SU-DHL-6 (cell line): ENCODE measurements around the gene SAT2.

Experiments
- H2AFZ ChIP-seq: fragments of 200-600 bp; sonication (generic); 2 replicates; pipeline ENCODE4 v1.6.1; 2014; ENCODE audit warnings: low read depth, mild to moderate bottlenecking, moderate library complexity, mixed read lengths, antibody characterized with exemption, low read length; ENCODE audit not compliant: severe bottlenecking
- H3F3A ChIP-seq: fragments of 200-600 bp; shearing (Covaris generic); 2 replicates; pipeline ENCODE4 v1.6.0; 2016; ENCODE audit warnings: antibody characterized with exemption, mild to moderate bottlenecking; ENCODE audit not compliant: insufficient read depth
- H3K27ac ChIP-seq: fragments of 200-600 bp; sonication (generic); 2 replicates; pipeline ENCODE4 v1.5.1; 2016; ENCODE audit warnings: low read depth, mild to moderate bottlenecking, low read length, moderate library complexity, mixed read lengths
- H3K27me3 ChIP-seq: fragments of 200-600 bp; sonication (generic), shearing (Covaris generic); 2 replicates; pipeline ENCODE4 v1.6.0; 2014; ENCODE audit warnings: mild to moderate bottlenecking, low read length
- H3K36me3 ChIP-seq: fragments of 200-600 bp; sonication (generic); 2 replicates; pipeline ENCODE4 v1.6.1; 2014; ENCODE audit warnings: mild to moderate bottlenecking, low read length, mixed read lengths
- H3K4me2 ChIP-seq: fragments of 300-600, 200-600 bp; shearing (Covaris generic), sonication (generic); 2 replicates; pipeline ENCODE4 v1.6.0; 2014; ENCODE audit warnings: low read length, low read depth, mild to moderate bottlenecking; ENCODE audit not compliant: poor library complexity, severe bottlenecking
- H3K4me3 ChIP-seq: fragments of 200-600 bp; sonication (generic); 2 replicates; pipeline ENCODE4 v1.5.1; 2014; ENCODE audit warnings: antibody characterized with exemption, low read length, mild to moderate bottlenecking, mixed read lengths; ENCODE audit not compliant: insufficient read depth, poor library complexity, severe bottlenecking
- H3K79me2 ChIP-seq: fragments of 200-600 bp; sonication (generic); 2 replicates; pipeline ENCODE4 v1.6.1; 2014; ENCODE audit warnings: mild to moderate bottlenecking, low read length, moderate library complexity; ENCODE audit not compliant: insufficient read depth
- H3K9ac ChIP-seq: fragments of 200-600 bp; sonication (generic); 2 replicates; pipeline ENCODE4 v1.7.0; 2014; ENCODE audit warnings: mild to moderate bottlenecking, low read length
- H3K9me2 ChIP-seq: fragments of 200-600 bp; sonication (generic); replicated peaks from 2 replicates; pipeline ENCODE4 v1.6.1; 2014; ENCODE audit warnings: low read length; ENCODE audit not compliant: insufficient read depth
- H3K9me3 ChIP-seq: fragments of 200-600 bp; sonication (generic); 2 replicates; pipeline ENCODE4 v1.6.1; 2014; ENCODE audit warnings: low read length, mixed read lengths; ENCODE audit not compliant: insufficient read depth
- H4K20me1 ChIP-seq: fragments of 200-600 bp; sonication (generic); 2 replicates; pipeline ENCODE4 v1.6.1; 2014; ENCODE audit warnings: low read depth, mild to moderate bottlenecking, antibody characterized with exemption, low read length, moderate library complexity, mixed read lengths
- CTCF ChIP-seq: fragments of 200-600 bp; sonication (generic); IDR thresholded peaks from one replicate; pipeline ENCODE4 v1.5.1; 2017; ENCODE audit warnings: antibody characterized with exemption, mild to moderate bottlenecking, low read length, moderate library complexity; ENCODE audit not compliant: insufficient read depth, poor library complexity, severe bottlenecking
- EZH2phosphoT487 ChIP-seq: fragments of 200-600 bp; sonication (generic), shearing (Covaris generic); conservative IDR thresholded peaks from 2 replicates; pipeline ENCODE4 v1.6.1; 2018; ENCODE audit warnings: mild to moderate bottlenecking, antibody characterized with exemption, low read length, moderate library complexity, mixed read lengths

SAT2 gene

GRCh38 chr17:7592422-7593021 lies 35.1 kb downstream of the SAT2 start:
- no peak for TF ChIP-seq CTCF
- TF ChIP-seq EZH2phosphoT487 = no peak
- Histone ChIP-seq H3K4me3 (no peak overlapping the region), H3K27ac (no peak overlapping the region), H3K9me3 (no peaks in the 10 kb centered on the region), H3K36me3 (peaks cover 11% of the 10 kb centered on the region; the same call in 1 of the 2 replicates), H4K20me1 (no peaks in the 10 kb centered on the region), H3F3A (no peaks in the 10 kb centered on the region), H3K9ac (no peak overlapping the region), H2AFZ (no peak overlapping the region), H3K9me2 (no peaks in the 10 kb centered on the region), H3K79me2 (no peaks in the 10 kb centered on the region), H3K4me2 (no peak overlapping the region), H3K27me3 (no peaks in the 10 kb centered on the region)

GRCh38 chr17:7591596-7591995 lies 36.0 kb downstream of the SAT2 start:
- no peaks in the 10 kb centered on the region for H4K20me1 ChIP-seq
- no peaks in the 10 kb centered on the region for H3K9me2 ChIP-seq
- no peak overlapping the region for H3K4me3 ChIP-seq
- no peak overlapping the region for H3K9ac ChIP-seq
- no peaks in the 10 kb centered on the region; the same call in 1 of the 2 replicates for H3K79me2 ChIP-seq
- no peaks in the 10 kb centered on the region for H3F3A ChIP-seq
- no peak overlapping the region for H3K4me2 ChIP-seq
- no peak overlapping the region for H2AFZ ChIP-seq
- H3K27me3 ChIP-seq = no peaks in the 10 kb centered on the region
- TF ChIP-seq EZH2phosphoT487 = no peak
- TF ChIP-seq CTCF = no peak
- no peaks in the 10 kb centered on the region for H3K9me3 ChIP-seq
- peaks cover 11% of the 10 kb centered on the region; the same call in 1 of the 2 replicates for H3K36me3 ChIP-seq
- no peak overlapping the region for H3K27ac ChIP-seq

DNA sequence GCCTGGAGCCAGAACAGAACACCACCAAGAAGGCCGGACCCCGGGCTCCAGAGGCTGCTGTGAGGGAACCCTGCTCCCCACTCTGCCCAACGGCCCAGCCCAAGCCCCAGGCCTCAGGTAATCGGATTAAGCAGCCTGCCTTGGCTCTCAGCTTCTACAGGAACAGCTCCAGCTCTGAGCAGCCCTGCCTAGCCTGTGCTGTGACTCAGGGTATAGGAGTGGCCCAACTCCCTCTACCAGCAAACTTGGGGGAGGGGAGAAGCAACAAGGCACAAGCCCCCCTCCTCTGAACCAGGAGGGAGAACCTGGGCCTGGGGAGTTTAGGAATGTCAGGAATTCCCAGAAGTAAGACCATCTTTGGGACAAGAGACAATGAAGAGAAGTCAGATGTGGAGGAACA lies 36.9 kb downstream of the SAT2 start:
- no peak for TF ChIP-seq CTCF
- TF ChIP-seq EZH2phosphoT487 = no peak
- no peak overlapping the region for H3K9ac ChIP-seq
- H3K36me3 ChIP-seq = peaks cover 11% of the 10 kb centered on the region; the same call in 1 of the 2 replicates
- no peaks in the 10 kb centered on the region for H3K9me2 ChIP-seq
- no peak overlapping the region for H3K4me3 ChIP-seq
- no peak overlapping the region for H2AFZ ChIP-seq
- no peaks in the 10 kb centered on the region for H3K27me3 ChIP-seq
- no peaks in the 10 kb centered on the region for H3F3A ChIP-seq
- H3K27ac ChIP-seq = no peak overlapping the region
- H3K4me2 ChIP-seq = no peak overlapping the region
- no peaks in the 10 kb centered on the region for H4K20me1 ChIP-seq
- peaks cover 4% of the 10 kb centered on the region; the same call in 1 of the 2 replicates for H3K79me2 ChIP-seq
- H3K9me3 ChIP-seq = no peaks in the 10 kb centered on the region
